Dedifferentiated amniotic fluid mesenchymal stem cell (primary cell): ENCODE data around the gene RXRA.

Experiments
- DNase-seq: peaks from one replicate; pipeline ENCODE4 v3.0.0-alpha.2; 2016; ENCODE audit errors: extremely low spot score

The RXRA gene

DNA sequence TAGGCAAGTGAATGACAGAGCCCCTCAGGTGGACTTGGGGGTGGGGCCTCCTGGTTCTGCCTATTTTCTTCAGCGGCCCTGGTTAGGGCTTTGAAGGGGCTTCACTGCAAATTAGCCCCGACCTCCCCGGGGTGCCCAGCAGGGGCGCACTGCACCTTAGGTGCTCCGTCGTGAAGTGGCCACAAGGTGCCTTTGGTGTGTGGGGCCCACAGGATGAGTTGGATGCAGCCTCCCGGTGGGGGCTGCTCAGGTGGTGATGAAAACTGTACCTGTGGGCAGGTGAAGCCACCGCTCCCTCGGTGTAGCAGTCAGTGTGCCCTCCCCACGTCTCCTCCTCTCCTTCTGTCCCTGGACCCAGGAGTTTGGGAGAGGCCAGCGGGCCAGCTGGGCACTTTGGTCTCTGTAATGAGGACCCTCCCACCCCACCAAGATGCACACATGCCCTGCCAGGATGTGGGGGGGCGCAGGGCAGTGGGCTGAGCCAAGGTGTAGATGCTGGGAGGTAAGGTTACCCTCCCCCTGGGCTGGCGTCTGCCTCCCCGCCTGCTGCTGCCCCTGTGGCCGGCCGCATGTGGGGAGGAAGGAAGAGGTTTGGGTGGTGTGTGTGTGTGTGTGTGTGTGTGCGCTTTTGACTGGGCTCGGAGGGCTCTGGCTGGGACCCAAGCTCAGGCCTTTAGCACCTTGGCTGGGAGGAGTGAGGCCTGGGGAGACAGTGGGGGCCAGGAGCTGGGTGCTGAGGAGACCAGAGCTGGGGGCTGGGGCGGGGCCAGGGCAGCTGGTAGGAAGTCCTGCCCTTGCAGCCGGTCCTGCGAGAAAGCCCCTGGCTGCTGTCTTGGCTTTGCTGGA is 55.6 kb downstream of the RXRA start:
- DNase-seq, result no peak

DNA sequence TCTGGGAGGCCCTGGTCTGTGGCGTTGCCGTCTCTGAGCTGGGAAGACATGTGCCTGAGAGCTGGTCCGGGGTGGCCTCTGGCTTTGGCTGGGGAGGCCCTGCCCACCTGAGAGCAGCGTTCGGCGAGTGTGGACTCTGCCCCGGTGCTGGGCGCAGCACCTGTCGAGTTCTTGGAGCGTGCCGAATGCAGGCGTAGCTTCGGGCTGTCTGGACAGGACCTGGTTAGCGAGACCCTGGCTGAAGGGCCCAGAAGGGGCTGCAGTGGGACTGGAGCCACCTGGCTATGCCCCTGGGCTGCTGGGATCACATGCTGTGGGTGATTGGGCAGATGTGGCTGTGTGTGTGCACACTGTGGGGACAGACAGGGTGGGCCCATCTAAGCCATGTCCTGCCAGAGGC is 56.5 kb downstream of the RXRA start:
- no peak for DNase-seq

DNA sequence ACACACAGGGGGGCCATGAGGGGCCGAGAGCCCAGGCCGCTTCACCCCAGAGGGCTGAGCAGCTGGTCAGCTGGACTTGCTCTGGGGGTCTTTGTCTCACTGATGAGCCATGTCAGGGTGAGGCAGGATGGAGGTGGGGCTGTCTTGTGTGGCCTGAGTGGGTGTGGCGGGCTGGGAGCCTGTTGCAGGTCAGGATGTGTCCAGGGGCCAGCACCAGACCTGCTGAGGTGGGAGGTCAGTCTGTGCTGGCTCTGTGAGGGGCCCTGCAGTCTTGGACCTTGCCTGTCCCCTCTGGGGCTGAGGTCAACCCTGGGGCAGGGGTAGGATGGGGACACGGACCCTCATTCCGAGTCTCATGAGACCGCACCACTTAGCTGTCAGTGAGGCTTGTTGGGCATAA is 56.9 kb downstream of the RXRA start:
- no peak for DNase-seq

DNA sequence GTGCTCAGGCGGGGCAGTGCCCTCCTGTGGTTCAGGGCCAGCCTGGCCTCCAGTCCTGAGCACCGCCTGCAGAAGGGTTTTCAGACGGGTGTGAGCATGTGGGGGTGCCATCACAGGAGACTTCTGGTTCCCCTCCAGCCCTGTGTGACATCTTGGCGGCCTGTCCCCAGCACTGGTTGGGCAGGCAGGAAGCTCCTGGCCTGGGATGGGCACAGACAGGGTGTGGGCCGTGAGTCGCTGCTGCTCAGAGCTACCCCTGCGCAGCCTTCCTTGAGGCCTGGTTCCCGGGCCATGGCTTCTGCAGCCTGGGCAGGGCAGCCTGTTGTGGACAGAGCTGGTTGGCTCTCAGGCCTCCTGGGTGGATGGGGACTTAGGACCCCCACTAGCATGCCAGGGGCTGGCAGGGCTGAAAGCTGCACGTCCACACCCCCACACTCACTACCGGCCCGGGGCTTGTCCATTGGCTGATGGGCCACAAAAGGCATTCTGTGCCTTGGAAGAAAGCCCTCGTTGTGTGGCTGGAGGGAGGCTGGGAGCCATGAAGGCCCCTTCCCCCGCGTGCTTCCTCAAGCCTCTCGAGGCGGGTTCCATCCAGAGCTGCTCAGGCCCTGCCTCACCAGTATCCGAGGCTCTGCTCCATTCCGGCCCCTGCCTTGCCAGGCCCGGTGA is 58.7 kb downstream of the RXRA start:
- no peak for DNase-seq

DNA sequence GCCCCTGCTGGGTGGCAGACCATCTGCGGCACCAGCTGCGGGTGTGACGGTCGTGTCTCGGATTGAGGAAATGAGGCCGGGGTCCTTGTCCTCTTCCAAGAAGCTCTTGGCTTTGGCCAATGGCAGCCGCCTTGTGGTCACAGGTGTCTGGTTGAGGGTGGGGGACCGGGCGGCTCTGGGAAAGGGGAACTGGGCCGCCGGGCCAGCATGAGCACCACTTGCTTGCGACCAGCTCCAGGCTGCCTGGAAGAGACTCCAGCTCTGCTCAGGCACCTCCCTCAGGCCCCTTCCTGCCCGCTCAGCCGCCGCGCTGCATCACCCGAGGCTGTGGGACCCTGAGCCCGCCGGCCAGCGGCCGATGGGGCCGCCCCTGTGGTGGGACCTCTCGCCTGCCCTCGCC is 59.7 kb downstream of the RXRA start:
- DNase-seq, result no peak

DNA sequence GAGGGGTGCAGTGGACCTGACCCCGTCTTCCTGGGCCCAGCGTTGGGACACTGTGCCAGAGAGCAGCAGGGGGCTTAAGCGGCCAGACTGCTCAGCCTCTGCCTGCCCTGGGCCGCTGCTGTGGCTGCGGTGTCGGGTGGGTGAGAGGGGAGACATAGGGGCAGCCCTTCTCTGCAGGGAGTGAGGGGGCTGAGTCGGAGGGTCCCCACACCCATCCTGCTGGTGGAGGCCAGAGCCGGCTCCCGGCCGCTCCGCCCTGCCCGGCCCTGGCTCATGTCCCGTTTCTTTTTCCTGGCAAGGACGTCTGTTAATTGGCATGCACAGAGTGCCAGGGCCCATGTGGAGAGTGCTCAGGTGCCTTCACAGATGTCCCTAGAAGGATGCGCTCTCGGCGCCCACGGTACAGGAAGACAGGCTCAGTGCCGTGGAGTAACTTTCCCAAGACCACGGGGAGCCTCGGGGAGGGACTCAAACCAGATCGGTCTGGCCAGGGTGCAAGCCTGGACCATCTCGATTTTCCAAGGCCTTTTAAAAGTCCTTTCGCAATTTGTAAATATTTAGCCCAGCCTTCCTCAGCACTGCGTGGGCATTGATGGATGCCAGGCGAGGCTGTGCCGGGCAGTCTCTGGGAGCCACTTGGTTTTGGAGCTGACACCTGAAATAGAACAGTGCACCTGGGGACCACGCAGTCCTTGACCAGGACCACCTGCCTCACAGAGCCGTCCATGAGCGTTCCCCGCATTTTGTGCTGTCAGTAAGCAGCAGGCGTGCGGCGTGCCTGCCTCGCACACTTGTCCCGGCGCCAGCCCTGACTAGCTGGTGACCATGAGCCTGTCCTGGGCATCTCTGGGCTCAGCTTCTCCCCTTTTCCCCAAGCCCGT is 60.9 kb downstream of the RXRA start:
- no peak for DNase-seq

DNA sequence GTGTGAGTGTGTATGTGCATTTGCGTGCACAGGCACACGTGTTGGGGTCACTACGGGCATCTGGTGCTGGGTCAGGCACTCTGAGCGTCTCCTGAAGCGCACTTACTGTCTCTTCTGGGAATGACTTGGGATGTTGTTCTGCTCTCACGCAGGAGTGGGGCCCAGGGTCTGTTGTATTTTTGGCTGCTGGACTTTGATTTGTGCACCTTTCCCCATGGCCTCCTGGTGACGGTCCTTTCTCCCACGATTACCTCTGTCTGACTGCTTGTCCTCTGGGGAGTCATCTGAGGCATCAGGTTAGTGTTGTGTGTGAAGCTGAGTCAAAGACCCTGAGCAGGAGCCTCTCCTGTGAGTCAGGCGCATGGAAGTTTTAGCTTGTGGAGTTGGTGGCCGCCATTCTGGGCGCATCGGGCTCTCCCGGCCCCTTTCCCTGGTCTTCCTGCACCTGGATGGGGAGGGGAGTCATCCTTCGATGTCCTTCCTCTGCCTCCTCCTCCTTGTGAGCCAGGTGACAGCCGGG is 62.1 kb downstream of the RXRA start:
- DNase-seq, result no peak

DNA sequence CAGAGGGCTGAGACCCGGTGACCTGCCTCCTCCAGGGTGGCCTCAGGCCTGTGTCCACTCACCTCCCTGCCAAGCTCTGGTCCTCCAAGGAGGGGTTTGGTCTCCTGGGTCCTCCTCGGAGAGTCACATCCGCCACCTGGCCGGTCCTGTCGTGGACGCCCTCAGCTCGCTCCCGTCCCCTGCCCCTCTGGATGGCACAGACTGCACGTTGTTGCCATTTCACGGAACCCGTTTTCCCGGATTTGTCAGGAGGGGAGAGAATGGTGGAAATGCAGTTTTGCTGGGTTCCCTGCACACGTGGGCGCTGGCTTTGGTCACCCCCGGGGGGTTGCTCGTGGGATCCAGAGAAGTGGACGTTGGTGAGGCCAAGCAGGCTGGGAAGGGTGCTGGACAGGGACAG is 62.7 kb downstream of the RXRA start:
- no peak for DNase-seq

DNA sequence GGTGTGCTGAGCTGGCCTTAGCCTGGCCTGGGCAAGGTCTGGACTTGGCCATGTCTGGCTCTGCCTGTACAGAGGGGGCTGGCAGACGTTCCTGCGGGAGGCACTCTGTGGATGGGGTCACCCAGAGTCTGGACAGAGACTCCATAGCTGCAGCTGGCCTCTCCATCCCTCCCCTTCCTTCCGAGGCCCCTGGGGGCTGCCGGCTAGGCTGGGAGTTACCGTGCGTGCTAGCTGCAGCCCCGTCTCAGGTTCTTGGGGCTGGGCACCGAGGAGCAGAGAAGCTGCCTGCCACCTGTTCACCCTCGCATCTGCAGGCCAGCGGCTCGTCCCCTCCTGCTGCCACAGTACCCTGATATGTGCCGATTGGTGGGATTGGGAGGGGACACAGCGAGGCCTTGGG is 63.4 kb downstream of the RXRA start:
- no peak for DNase-seq

DNA sequence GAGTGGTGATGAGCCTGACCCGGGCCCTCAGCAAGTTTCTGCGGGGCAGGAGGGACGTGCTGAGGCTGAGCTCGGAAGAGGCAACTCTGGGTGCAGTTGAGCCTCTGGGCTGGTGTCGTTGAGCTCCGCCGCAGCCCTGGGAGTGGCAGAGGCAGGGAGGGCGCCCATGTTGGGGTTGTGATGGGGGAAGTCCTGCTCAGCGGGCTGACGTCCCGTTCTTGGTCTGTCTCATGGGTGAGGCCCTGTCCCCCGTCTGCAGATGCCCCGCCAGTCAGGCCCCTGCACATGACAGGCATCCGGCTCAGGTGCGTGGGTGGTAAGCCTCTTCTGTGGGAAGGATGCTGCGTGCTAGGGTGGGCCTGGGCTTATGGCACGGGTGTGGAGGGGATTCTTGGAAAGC is 64.3 kb downstream of the RXRA start:
- DNase-seq, result no peak

DNA sequence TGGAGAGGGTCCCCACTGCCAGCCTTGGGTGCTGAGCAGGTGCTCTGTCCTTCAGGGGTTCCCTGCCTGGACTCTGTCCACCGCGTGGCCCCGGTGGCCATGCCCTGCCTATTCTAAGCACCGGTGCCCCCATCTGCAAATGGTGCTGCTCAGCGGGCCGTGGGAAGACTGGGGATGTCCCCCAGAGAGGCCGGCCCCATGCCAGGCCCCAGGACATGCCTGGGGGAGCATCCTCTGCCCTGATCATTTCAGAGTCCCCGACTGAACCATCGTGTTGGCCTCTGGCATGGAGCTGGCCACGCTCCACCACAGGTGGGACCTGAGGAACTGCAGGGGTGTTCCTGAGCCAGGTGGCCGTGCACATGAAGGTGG is 64.7 kb downstream of the RXRA start:
- DNase-seq, result no peak

DNA sequence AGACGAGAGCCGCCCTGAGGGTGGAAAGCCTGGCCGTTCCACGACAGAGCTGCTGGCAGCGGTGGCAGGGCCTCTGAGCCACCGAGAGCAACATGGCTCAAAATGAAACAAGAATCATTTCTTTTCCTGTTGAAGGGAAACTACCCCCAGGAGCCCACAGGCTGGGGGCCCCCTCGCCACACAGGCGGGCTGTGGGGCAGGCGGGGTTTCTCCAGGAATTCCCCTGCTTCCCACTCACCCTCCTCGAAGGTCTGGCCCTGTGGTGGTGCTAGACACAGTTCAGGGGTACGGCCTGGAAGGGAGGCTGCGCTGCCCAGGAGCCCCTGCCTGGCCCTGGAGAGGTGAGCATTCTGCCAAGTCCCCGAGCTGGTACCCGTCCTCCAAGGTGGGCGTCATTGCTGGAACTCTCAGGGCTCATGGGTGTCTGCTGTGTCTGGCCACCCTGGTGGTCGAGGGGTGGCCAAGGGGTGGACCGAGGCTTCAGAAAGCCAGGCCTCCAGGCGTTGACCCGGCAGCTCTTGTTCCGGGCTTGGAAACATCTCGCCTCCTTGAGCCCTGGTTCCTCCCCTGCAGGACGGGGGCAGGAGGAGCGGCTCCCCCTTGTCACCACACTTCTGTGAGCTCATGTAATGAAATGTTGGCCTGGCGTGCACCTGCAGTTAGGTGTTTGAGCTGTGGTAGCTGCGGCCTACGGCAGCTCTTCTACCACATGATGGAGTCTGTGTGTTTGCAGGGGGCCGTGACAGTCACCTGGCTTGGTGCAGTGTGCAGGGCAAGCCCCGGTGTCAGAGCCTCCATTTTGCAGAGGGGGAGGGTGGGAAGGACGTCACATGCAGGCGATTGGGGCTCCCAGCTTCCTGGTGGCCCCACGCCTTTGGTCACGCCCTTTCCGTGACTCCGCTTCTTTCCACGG is 65.3 kb downstream of the RXRA start:
- DNase-seq, result no peak

DNA sequence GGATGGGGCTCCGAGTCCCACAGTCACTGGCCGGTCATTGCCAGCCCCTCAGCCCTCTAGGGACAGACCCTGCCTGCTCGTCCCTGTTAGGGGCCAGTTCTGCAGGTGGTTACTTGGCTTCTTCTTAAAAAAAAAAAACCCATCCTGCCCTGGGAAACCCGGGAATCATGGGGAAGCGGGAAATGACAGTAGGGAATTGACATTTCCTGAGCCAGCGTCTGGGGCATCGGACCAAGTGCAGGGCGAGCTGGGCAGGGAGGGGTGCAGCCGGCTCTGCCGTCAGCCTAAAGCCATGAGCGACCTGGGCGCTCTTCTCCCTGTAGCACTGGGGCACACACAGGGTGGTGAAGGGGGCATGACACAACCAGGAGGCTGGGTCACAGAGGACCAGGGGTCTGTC is 66.6 kb downstream of the RXRA start:
- no peak for DNase-seq

DNA sequence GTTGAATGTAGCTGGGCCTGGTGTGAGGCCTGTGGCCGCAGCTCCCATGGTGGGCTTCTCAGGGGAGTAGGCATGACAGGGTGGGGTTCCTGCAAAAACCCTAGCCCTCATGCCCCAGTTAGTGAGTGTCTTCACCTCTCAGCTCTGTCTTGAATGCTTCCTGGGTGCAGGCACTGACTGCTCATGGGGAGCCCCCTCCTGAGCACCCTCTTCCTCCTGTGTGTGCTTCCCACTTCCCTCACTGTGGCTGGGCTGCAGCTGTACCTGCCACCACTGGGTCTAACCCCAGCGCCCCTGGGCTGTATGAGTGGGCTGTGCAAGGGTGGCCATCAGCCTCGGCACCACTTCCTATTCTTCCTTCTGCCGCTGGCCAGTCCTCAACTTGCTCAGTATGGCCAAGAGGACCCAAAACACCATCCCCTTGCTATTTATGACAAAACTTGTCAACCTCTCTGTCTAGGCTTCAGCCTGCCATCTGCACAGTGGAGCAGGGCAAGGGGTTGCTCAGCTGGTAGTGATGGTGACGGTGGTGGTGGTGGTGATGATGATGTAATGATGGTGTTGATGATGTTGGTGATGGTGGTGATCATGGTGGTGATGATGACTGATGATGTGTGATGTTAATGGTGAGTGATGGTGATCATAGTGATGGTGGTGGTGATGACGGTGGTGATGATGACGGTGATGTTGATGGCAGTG is 67.5 kb downstream of the RXRA start:
- no peak for DNase-seq

DNA sequence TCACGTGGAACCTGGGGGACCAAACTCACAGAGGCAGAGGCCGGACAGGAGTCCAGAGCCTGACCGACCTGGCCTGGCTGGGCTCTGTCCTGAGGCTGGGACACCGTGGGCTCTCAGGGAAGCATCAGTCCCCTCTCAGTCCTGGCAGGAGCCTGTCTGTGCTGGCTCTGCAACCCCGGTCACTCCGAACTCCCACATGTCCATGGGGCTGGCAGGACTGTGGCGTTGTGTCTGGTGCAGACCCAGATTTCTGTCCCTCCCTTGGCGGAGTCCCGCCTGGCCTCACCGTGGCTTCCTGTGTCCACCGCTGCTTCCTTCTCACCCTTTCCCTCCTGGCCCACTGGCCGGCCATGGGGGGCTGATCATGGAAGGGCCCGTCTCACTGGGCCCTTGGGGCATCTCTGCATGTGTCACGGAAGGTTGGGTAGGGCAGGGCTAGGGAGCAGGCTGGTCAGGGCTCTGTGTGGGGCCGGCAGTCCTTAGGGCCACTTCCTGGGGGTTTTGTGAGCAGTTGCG is 68.8 kb downstream of the RXRA start:
- DNase-seq, result no peak

DNA sequence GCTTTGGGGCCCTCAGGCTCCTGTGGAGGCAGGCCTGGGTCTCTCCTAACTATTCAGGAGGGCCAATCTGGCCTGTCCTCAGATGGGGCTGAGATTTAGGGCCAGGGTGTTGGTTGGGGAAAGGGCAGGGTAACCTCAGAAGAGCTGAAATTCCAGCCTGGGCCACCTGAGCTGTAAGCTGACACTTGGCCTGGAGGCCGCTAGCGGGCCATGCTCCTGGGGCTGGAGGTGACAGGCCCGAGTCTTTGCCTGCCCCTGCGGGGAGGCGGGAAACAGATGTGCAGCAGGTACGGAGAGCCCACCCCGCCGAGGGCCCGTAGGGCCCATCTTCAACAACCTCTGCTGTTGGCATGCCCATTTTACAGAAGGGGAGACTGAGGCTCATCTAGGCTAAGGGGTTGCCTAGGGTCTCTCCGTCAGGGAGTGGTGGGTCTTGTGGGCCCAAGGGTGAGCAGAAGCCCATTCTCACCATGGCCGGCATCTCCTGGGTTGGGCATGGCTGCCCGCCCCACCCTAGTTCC is 69.5 kb downstream of the RXRA start:
- no peak for DNase-seq

DNA sequence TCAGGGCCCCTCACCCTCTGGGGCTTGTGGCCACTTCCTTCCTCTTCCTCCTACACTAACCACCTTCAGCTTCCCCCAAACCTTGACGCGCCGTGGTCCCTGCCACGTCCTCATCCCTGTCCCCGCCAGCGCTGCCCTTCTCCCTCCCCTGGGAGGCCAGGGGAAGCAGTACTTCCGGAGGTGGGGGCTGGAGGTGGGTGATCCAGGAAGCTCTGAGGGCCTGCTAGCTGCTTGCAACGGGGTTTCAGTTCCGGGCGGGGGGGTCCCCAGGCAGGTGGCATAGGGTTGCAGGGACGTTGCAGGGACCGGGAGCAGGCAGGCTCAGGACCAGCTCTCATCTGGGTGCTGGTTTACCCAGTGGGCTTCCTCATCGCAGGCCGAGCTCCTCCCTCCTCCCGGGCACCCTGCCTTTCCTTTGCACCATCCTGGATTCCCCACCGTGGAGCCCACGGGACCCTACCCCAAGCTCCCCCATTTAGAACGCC is 70.0 kb downstream of the RXRA start:
- DNase-seq, result no peak

DNA sequence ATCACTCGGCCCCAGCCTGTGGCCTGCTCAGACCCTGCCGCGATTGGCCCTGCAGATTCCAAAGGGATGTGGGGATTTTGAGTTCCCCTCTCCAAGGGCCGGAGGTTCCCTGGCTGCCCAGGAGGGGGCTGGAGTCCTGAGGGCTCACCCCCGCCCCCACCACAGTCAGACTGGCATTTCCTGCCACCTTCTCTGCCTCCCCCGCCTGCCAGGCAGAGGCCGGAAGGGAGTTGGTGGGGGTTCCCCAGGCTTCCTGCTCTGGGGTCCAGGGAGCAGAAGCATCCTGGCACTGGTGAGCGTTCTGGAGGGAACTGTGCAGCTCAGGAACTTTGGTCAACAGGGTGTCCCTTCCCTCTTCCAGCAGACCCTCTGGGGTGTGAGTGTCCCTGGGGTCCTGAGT is 70.6 kb downstream of the RXRA start:
- DNase-seq, result no peak

DNA sequence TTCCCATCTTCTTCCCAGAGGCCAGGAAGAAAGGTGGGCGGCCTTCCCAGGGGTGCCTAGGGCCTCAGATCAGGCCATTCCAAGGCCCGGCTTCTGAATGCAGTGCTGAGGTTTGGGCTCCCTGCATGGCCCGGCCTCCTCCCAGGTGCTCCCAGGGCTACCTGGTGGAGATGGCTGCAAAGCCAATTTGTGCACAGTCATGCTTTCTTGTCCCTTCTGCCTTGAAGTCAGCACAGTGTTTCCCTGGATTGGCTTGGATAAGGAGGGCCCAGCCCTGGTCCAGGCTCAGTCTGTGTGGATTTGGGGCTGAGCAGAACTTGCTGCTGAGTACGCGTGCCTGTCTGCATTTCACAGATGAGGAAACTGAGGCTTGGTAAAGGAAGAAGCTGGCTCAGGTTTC is 72.5 kb downstream of the RXRA start:
- no peak for DNase-seq

DNA sequence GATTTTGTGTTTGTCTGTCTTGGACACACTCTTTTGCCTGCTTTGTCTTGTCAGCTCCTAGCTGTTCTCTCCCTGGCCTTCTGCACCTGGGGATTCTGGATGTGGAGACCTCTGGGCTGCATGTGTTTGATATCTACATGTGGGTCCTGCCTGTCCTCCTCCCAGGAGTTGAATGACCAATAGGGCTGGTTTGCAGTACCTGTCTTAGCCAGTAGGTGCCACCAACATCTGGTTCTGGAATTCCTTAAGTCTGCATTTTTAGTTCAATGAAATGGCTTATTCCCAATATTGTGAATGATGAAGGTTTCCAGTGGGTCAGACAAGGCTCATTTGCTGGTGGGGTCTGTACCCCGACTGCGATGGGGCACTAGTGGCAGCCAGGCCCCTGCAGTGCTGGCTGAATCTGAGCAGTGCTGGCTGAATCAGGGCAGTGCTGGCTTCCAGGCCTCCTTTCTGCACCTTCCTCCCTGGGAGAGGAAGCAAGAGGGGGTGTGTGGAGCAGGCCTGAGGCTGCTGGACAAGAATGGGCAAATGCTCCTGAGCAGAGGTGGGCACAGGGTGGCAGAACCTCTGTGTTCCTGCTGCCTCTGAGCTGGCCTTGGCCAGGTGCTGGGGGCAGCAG is 73.3 kb downstream of the RXRA start:
- DNase-seq, result no peak
